Hematopoietic multipotent progenitor cell treated with erythropoietin and hydrocortisone succinate and interleukin-3 and kit ligand, for 6 days (in vitro differentiated cells): ENCODE results near the gene IL26.
"Not testable (repeated sequence)": the region's sequence is repeated elsewhere in the genome, so short reads cannot be mapped to it uniquely, and the experiment has no call there.

Experiments used
- DNase-seq: peaks from one replicate; pipeline ENCODE4 v3.0.0-alpha.2; 2015

The IL26 gene

GRCh38 chr12:68239309-68239982, 13.8 kb upstream of the IL26 start:
- no peak for DNase-seq

DNA sequence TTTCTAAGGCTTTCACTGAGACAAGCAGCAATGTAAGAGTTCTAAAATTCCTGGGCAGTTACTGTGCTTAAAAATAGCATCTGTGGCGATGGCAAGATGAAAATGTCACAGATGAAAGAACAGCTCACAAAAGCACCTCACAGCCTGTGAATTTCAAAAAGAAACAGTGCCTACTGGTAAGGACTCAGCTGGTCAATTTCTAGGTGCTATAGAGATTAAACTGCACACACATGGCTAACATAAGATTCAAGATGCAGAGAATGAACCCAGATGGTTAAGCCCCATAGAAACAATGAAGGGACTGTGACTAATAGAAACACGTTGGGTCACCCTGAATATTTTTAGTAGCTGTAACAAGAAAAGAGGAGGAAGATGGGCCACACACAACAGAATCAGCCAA, 12.0 kb upstream of the IL26 start:
- DNase-seq, result no peak

- peak; percentile 31 for DNase-seq
These were observed 11.5 kb upstream of the IL26 start for GRCh38 chr12:68237078-68237477.

GRCh38 chr12:68236421-68237059, 10.9 kb upstream of the IL26 start:
- DNase-seq, result peak; percentile 71

GRCh38 chr12:68235576-68235975, 10.0 kb upstream of the IL26 start:
- DNase-seq, result no peak

GRCh38 chr12:68234140-68234539, 8.5 kb upstream of the IL26 start:
- DNase-seq, result no peak

DNA sequence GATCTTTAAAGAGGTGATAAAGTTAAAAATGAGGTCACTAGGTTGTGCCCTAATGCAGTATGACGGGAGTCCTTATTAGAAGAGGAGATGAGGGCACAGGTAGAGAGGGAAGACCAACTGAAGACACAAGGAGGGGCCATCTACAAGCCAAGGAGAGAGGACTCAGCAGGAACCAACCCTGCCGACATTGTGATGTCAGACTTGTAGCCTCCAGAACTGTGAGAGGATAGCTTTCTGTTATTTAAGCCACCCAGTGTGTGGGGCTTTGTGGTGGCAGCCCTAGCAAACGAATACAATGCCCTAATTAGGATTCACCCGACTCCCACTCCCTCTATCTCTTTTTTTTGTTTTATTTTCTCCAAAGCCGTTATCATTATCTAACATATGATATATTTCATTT, 7.9 kb upstream of the IL26 start:
- DNase-seq, result no peak

- DNase-seq, result no peak
These were observed 6.1 kb upstream of the IL26 start for GRCh38 chr12:68231691-68232090.

DNA sequence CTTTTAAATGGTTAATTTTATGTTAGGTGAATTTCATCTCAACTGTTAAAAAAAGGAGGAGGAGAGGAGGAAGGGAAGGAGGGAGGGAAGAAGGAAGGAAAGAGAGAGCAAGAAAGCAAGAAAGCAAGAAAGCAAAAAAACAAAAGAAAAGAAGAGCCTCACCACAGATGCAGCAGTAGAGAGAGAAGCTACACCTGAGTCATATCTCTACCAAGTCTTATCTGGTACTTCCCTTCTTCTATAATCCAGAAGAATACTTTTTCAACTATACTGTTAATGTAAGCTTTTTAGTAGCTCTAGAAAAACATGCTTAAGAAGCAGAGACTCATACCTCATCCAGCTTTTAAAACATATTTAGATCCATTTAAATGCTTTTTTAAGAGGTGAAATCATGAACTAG, 5.6 kb upstream of the IL26 start:
- no peak for DNase-seq

- no peak for DNase-seq
These were observed 4.3 kb upstream of the IL26 start for GRCh38 chr12:68229956-68230355.

- DNase-seq, result no peak
These were observed 1.7 kb upstream of the IL26 start for GRCh38 chr12:68227356-68227755.

- no peak for DNase-seq
These were observed 861 bp downstream of the IL26 start for GRCh38 chr12:68224613-68225285.

GRCh38 chr12:68223067-68223747, 2.4 kb downstream of the IL26 start:
- peak; percentile 89 for DNase-seq

- no peak for DNase-seq
These were observed 3.3 kb downstream of the IL26 start for GRCh38 chr12:68222326-68222725.

DNA sequence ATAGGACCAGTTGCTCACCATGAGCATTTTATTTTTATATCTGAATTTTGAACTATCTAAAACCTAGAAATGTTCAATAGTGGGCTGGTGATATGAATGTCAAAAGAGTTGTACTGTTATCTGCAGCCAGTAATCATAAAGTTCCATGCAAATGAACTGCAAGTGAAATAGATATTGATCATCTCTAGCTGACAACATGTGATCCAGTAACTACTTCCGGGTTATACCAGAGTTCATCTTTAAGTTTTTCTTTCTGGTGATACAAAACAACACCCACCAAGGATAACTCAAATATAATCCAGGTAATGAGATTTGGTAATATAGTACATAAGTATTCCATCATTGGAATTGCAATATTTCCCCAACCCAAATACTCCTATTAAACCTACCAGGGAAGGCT, 4.1 kb downstream of the IL26 start:
- no peak for DNase-seq

DNA sequence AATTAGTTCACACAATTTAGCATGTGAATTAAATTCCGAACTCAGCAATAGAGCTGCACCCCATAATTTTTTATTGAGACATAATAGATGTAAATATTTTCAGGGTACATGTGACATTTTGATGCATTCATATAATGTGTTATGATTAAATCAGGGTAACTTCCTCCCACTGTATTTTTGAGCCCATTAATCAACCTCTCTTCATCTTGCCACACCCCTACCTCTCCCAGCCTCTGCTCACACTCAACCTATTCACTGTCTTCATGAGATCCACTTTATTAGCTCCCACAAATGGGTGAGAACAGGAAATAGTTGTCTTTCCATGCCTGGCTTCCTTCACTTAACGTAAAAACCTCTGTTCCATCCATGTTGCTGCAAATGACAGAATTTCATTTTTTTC, 14.7 kb downstream of the IL26 start:
- DNase-seq, result no peak

DNA sequence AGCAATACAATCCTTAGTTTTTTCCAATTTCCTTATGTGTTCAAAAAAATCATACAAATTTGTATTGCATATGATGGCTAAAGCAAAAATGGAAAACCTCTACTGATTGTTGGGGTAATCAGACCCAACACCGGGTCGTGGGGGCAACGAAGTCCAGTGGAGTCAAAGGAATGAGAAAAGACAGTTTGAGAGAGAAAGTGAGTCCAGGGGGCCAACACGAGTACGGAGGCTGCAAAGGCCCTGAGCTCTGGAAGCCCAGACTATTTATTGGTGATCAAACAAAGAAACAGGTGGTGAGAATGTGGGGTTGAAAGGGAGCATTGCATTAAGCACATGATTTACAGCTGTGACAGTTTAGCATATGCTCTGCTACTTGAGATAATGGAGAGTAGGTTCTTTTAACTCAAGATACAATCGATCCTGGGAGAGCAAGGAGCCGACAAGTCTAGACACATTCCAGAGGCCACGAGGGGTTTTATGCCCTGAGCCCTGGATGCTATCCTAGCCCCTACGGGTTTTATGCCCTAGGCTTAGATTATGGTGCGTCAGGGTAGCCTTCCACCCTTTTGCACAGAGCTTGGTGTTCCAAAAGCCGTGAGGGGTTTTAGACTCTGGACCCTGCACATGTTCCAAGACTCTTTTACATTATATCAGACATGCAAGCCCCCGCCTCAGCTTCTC, 16.4 kb downstream of the IL26 start:
- DNase-seq, result not testable (repeated sequence)

- DNase-seq, result no peak
These were observed 18.3 kb downstream of the IL26 start for GRCh38 chr12:68207276-68207675.

GRCh38 chr12:68206446-68206845, 19.2 kb downstream of the IL26 start:
- no peak for DNase-seq

DNA sequence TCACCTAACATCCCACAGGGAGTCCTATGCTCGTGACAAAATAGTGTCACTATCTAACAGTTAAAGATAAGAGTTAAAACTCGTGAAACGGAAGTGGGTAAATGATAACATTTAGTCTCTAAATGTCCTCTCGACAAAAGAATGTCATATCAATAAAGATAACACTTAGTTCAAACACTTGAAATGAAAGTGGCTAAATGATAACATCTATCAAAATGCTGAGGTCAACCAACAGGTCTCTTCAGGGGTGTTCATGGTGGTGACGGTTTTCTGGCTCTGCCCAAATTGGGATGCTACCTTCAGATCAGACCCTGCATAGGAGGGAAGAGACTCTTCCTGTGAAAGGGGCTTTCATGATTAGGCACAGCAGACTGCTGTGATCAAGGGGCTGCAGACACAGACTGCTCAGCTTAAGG, 22.1 kb downstream of the IL26 start:
- DNase-seq, result peak; percentile 18

- no peak for DNase-seq
These were observed 24.8 kb downstream of the IL26 start for GRCh38 chr12:68200854-68201253.

- no peak for DNase-seq
These were observed 26.5 kb downstream of the IL26 start for GRCh38 chr12:68199127-68199526.

- DNase-seq, result no peak
These were observed 27.0 kb downstream of the IL26 start for GRCh38 chr12:68198507-68199086.
